Measurements from ENCODE around the gene RIMOC1.

DNA sequence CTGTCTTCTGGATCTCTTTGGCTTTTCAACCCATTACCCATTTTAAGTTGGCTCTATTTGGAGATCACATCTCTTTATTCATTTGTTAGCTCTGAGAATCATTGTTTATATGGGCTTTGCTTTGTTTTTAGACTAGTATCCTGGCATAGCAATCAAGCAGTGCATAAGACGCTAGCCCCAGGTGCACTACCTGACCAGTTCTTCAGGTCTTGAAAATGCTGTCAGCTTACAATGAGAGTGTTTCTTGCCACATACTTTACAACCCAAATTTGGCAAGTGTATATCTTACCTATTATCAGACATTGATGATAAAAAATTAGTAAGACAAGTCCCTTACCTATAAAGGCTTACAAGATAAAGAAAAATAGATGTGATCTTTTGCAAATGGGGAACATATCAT is 46.2 kb upstream of the RIMOC1 start:
- TF ChIP-seq SP1 (IDR thresholded peaks at IDR 0.05; ENCODE audit: low read depth, low read length) (no peak), SMAD1 (IDR thresholded peaks at IDR 0.05; ENCODE audit: low read depth, partially characterized antibody) (no peak), POLR2AphosphoS5 (IDR thresholded peaks at IDR 0.05; ENCODE audit: low read length) (no peak), HDAC2 (IDR thresholded peaks at IDR 0.05) (no peak), EZH2 (IDR thresholded peaks at IDR 0.05; ENCODE audit: borderline replicate concordance, control insufficient read depth, low read depth, low read length) (no peak)
- TF ChIP-seq, protein P1, sequence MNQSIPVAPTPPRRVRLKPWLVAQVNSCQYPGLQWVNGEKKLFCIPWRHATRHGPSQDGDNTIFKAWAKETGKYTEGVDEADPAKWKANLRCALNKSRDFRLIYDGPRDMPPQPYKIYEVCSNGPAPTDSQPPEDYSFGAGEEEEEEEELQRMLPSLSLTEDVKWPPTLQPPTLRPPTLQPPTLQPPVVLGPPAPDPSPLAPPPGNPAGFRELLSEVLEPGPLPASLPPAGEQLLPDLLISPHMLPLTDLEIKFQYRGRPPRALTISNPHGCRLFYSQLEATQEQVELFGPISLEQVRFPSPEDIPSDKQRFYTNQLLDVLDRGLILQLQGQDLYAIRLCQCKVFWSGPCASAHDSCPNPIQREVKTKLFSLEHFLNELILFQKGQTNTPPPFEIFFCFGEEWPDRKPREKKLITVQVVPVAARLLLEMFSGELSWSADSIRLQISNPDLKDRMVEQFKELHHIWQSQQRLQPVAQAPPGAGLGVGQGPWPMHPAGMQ (IDR thresholded peaks at IDR 0.05; ENCODE audit: borderline replicate concordance) = no peak
